ENCODE data around the gene TBPL1.
"Not testable (repeated sequence)": the region's sequence is repeated elsewhere in the genome, so short reads cannot be mapped to it uniquely, and the experiment has no call there.

Gene TBPL1

GRCh38 chr6:133952815-133953633 lies at the start of gene TBPL1:
TBPL1 (plus strand) TSS chr6:133953224; CDS start chr6:133980126, 26,902 bp downstream.
- intact Hi-C loops (cut with DNase I): no loop called here
- peak; percentile 89 to 98 (median 96) for DNase-seq

GRCh38 chr6:133903855-133904254 lies 49.2 kb upstream of the TBPL1 start:
- DNase-seq: no peak
- intact Hi-C loops (cut with DNase I): no loop called here

- intact Hi-C loops (cut with DNase I): no loop called here
These were observed 47.0 kb upstream of the TBPL1 start for GRCh38 chr6:133906050-133906449.

GRCh38 chr6:133916650-133917151 lies 36.3 kb upstream of the TBPL1 start:
- intact Hi-C loops (cut with DNase I): loop anchor here (2.0 kb wide), 1 partner anchor 348 kb away; no protein-coding TSS in a partner anchor
- DNase-seq: peak; percentile 78 to 97 (median 93)

More at GRCh38 chr6:133906050-133906449, 47.0 kb upstream of the TBPL1 start:
- no peak for DNase-seq

GRCh38 chr6:133917781-133918180 lies 35.2 kb upstream of the TBPL1 start:
- intact Hi-C loops (cut with DNase I): loop anchor here (2.0 kb wide), 1 partner anchor 349 kb away; no protein-coding TSS in a partner anchor
- DNase-seq: no peak

- DNase-seq: no peak
- intact Hi-C loops (cut with DNase I): no loop called here
These were observed 34.7 kb upstream of the TBPL1 start for GRCh38 chr6:133918208-133918930.

GRCh38 chr6:133919362-133919761 lies 33.7 kb upstream of the TBPL1 start:
- DNase-seq: no peak
- intact Hi-C loops (cut with DNase I): no loop called here

- intact Hi-C loops (cut with DNase I): loop anchor here (10.0 kb wide), 1 partner anchor 143 kb away; no protein-coding TSS in a partner anchor
- DNase-seq: peak; percentile 19 to 94 (median 87)
These were observed 31.7 kb upstream of the TBPL1 start for GRCh38 chr6:133921249-133921859.

GRCh38 chr6:133923938-133924593 lies 29.0 kb upstream of the TBPL1 start:
- intact Hi-C loops (cut with DNase I): loop anchor here (10.0 kb wide), 1 partner anchor 141 kb away; no protein-coding TSS in a partner anchor
- peak in 41 of 42 donors; percentile 29 to 90 (median 75) for DNase-seq

- intact Hi-C loops (cut with DNase I): not testable (repeated sequence)
These were observed 21.8 kb upstream of the TBPL1 start for GRCh38 chr6:133931221-133931620.

GRCh38 chr6:133936352-133936751 lies 16.7 kb upstream of the TBPL1 start:
- DNase-seq; intact Hi-C loops (cut with DNase I): not testable (repeated sequence)

More at GRCh38 chr6:133931221-133931620, 21.8 kb upstream of the TBPL1 start:
- not testable (repeated sequence) for DNase-seq

GRCh38 chr6:133937909-133938308 lies 15.1 kb upstream of the TBPL1 start:
- intact Hi-C loops (cut with DNase I): no loop called here
- no peak for DNase-seq

- no peak for DNase-seq
- intact Hi-C loops (cut with DNase I): no loop called here
These were observed 14.5 kb upstream of the TBPL1 start for GRCh38 chr6:133938533-133938932.

- DNase-seq: no peak
- intact Hi-C loops (cut with DNase I): no loop called here
These were observed 13.0 kb upstream of the TBPL1 start for GRCh38 chr6:133939778-133940667.

- no peak for DNase-seq
- intact Hi-C loops (cut with DNase I): no loop called here
These were observed 7.9 kb upstream of the TBPL1 start for GRCh38 chr6:133945158-133945557.

GRCh38 chr6:133947302-133947900 lies 5.6 kb upstream of the TBPL1 start:
- intact Hi-C loops (cut with DNase I): no loop called here
- no peak for DNase-seq

- DNase-seq: no peak
- intact Hi-C loops (cut with DNase I): no loop called here
These were observed 4.6 kb upstream of the TBPL1 start for GRCh38 chr6:133948472-133948871.
